IMR-90 (cell line): ENCODE data around the gene FAM53B.

ENCODE experiments used
- BHLHE40 ChIP-seq: fragments of 150-350 bp; IDR thresholded peaks from 2 replicates; pipeline ENCODE4 v1.6.1; 2016; ENCODE audit warnings: mild to moderate bottlenecking, low read depth, low read length
- CHD1 ChIP-seq: IDR thresholded peaks from 2 replicates; pipeline ENCODE4 v1.6.1; 2012; ENCODE audit warnings: low read depth, low read length, improper control_type of control experiment
- CTCF ChIP-seq: conservative IDR thresholded peaks from 2 replicates; pipeline ENCODE4 v1.5.1; 2012; ENCODE audit warnings: mild to moderate bottlenecking, low read depth, low read length, improper control_type of control experiment
- ELK1 ChIP-seq: fragments of 150-350 bp; IDR thresholded peaks from 2 replicates; pipeline ENCODE4 v1.6.1; 2016; ENCODE audit warnings: low read depth, mild to moderate bottlenecking, low read length, moderate library complexity, borderline replicate concordance
- FOS ChIP-seq: fragments of 150-350 bp; IDR thresholded peaks from 2 replicates; pipeline ENCODE4 v1.6.1; 2016; ENCODE audit warnings: low read depth, low read length
- MAFK ChIP-seq: IDR thresholded peaks from 2 replicates; pipeline ENCODE4 v1.6.1; 2012; ENCODE audit warnings: low read depth, low read length, improper control_type of control experiment
- MAZ ChIP-seq: IDR thresholded peaks from 2 replicates; pipeline ENCODE4 v1.6.1; 2012; ENCODE audit warnings: low read depth, mild to moderate bottlenecking, low read length, improper control_type of control experiment, moderate library complexity, borderline replicate concordance
- MXI1 ChIP-seq: IDR thresholded peaks from 2 replicates; pipeline ENCODE4 v1.6.1; 2012; ENCODE audit warnings: low read depth, mild to moderate bottlenecking, low read length, moderate library complexity, borderline replicate concordance
- POLR2A ChIP-seq: IDR thresholded peaks from 2 replicates; pipeline ENCODE4 v1.6.1; 2012; ENCODE audit warnings: mild to moderate bottlenecking, low read depth, low read length
- RAD21 ChIP-seq: IDR thresholded peaks from 2 replicates; pipeline ENCODE4 v1.6.1; 2012; ENCODE audit warnings: low read length, improper control_type of control experiment
- RCOR1 ChIP-seq: IDR thresholded peaks from 2 replicates; pipeline ENCODE4 v1.6.1; 2012; ENCODE audit warnings: mild to moderate bottlenecking, low read length, improper control_type of control experiment; ENCODE audit not compliant: insufficient replicate concordance
- RFX5 ChIP-seq: IDR thresholded peaks from 2 replicates; pipeline ENCODE4 v1.8.0; 2012; ENCODE audit warnings: low read depth, mild to moderate bottlenecking, low read length, moderate library complexity
- SMC3 ChIP-seq: fragments of 150-350 bp; IDR thresholded peaks from 2 replicates; pipeline ENCODE4 v1.6.1; 2016; ENCODE audit warnings: low read depth, mild to moderate bottlenecking, antibody characterized with exemption, low read length, moderate library complexity

- TF ChIP-seq CTCF (no peak), MAFK (no peak), RCOR1 (no peak), BHLHE40 (no peak), FOS (no peak), RAD21 (no peak), ELK1 (no peak), MXI1 (no peak), SMC3 (no peak), CHD1 (no peak), POLR2A (no peak), RFX5 (no peak), MAZ (no peak)
Observed at GRCh38 chr10:124624895-124625294, 119.3 kb downstream of the FAM53B start.
